ENCODE measurements around the gene PLEKHF1.

- TF ChIP-seq CTCF (IDR thresholded peaks at IDR 0.05 in 4 of 5, conservative IDR thresholded peaks at IDR 0.05 in 1 of 5) = no peak
- no peak for TF ChIP-seq POLR2A (IDR thresholded peaks at IDR 0.05)
Measured at GRCh38 chr19:29658221-29658991, 6.9 kb upstream of the PLEKHF1 start.

Measured in gastrocnemius medialis (tissue), 4 donors.